Bronchial epithelial cell (primary cell): ENCODE results near the gene SAPCD2. TPM values are rescaled to one million over a fixed set of nuclear protein-coding genes. Genes with fewer than 3 reads are reported as not detected.

Source experiments
- DNase-seq: peaks from one replicate; pipeline ENCODE4 v3.0.0-alpha.2; 2010; ENCODE audit warnings: low read depth
- FAIRE-seq: peaks from 2 replicates; lab custom pipeline; 2011; peaks lifted over from hg19 to GRCh38; lab: Jason Lieb, UNC
- H3K27me3 ChIP-seq: 2 replicates; pipeline ENCODE4 v1.5.1; 2011; ENCODE audit warnings: low read length; ENCODE audit not compliant: control insufficient read depth, insufficient read depth
- H3K36me3 ChIP-seq: 2 replicates; pipeline ENCODE4 v1.5.1; 2011; ENCODE audit warnings: low read length; ENCODE audit not compliant: control insufficient read depth, insufficient read depth
- H3K4me3 ChIP-seq: 2 replicates; pipeline ENCODE4 v1.5.1; 2011; ENCODE audit warnings: mild to moderate bottlenecking, low read depth, low read length, control low read depth
- total RNA-seq: library from RNA; depleted of rRNA; stranded (reverse); fragments of >200 nt; gene quantifications from 2 replicates; pipeline ENCODE4 v1.2.1, GENCODE V29; 2014
- TF ChIP-seq, protein P1 (sequence below): IDR thresholded peaks from 2 replicates; pipeline ENCODE4 v1.5.1; 2011; ENCODE audit warnings: mild to moderate bottlenecking, moderate library complexity, low read length, control low read depth, inconsistent platforms; ENCODE audit not compliant: insufficient read depth, severe bottlenecking

SAPCD2 gene
- total RNA-seq, 1 donor from 2014 or later = 0.26 TPM

GRCh38 chr9:137067860-137068538 lies 2.4 kb downstream of the SAPCD2 start:
- DNase-seq (peak; percentile 72), FAIRE-seq (no peak)
- Histone ChIP-seq H3K36me3 (no peaks in the 10 kb centered on the region), H3K27me3 (no peaks in the 10 kb centered on the region), H3K4me3 (no peak overlapping the region)
- TF ChIP-seq, protein P1, sequence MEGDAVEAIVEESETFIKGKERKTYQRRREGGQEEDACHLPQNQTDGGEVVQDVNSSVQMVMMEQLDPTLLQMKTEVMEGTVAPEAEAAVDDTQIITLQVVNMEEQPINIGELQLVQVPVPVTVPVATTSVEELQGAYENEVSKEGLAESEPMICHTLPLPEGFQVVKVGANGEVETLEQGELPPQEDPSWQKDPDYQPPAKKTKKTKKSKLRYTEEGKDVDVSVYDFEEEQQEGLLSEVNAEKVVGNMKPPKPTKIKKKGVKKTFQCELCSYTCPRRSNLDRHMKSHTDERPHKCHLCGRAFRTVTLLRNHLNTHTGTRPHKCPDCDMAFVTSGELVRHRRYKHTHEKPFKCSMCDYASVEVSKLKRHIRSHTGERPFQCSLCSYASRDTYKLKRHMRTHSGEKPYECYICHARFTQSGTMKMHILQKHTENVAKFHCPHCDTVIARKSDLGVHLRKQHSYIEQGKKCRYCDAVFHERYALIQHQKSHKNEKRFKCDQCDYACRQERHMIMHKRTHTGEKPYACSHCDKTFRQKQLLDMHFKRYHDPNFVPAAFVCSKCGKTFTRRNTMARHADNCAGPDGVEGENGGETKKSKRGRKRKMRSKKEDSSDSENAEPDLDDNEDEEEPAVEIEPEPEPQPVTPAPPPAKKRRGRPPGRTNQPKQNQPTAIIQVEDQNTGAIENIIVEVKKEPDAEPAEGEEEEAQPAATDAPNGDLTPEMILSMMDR = peak; percentile 89

GRCh38 chr9:137066096-137066861 lies 4.1 kb downstream of the SAPCD2 start:
- FAIRE-seq (no peak), DNase-seq (no peak)
- H3K36me3 ChIP-seq = no peaks in the 10 kb centered on the region
- no peaks in the 10 kb centered on the region for H3K27me3 ChIP-seq
- TF ChIP-seq, protein P1 = no peak
- H3K4me3 ChIP-seq = no peak overlapping the region

- Histone ChIP-seq H3K27me3 (no peaks in the 10 kb centered on the region), H3K36me3 (no peaks in the 10 kb centered on the region), H3K4me3 (no peak overlapping the region)
- TF ChIP-seq, protein P1 = no peak
- FAIRE-seq = no peak
- DNase-seq = no peak
These were observed 4.9 kb downstream of the SAPCD2 start for GRCh38 chr9:137065336-137065967.

GRCh38 chr9:137064880-137065164 lies 5.5 kb downstream of the SAPCD2 start:
- TF ChIP-seq, protein P1 = no peak
- Histone ChIP-seq H3K27me3 (no peaks in the 10 kb centered on the region), H3K4me3 (no peak overlapping the region), H3K36me3 (no peaks in the 10 kb centered on the region)
- DNase-seq (no peak), FAIRE-seq (no peak)

- DNase-seq (no peak), FAIRE-seq (no peak)
- no peaks in the 10 kb centered on the region for H3K36me3 ChIP-seq
- H3K4me3 ChIP-seq = no peak overlapping the region
- no peaks in the 10 kb centered on the region for H3K27me3 ChIP-seq
- TF ChIP-seq, protein P1 = peak; percentile 92
These were observed 6.1 kb downstream of the SAPCD2 start for GRCh38 chr9:137064027-137064879.
